ENCODE measurements around the gene MICU1.

DNA sequence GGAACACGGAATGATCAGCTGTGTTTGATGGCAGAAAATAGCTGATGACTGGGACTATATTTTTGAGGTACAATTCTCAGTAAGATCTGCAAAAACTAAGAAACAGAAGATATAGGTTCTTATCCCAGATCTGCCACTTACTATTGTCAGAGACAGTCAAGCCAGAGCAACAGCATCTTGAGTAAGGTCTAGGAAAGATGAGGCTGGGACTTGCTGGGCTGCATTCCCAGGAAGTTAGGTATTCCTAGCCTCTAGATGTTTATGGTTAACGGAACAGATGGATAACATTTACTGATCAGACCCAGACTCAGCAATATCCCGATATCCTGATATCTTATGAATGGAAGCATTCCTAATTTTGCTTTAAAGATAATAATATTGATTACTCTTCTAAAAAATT, 202.5 kb downstream of the MICU1 start:
- TF ChIP-seq POLR2A (IDR thresholded peaks at IDR 0.05): no peak
- TF ChIP-seq, protein P1, sequence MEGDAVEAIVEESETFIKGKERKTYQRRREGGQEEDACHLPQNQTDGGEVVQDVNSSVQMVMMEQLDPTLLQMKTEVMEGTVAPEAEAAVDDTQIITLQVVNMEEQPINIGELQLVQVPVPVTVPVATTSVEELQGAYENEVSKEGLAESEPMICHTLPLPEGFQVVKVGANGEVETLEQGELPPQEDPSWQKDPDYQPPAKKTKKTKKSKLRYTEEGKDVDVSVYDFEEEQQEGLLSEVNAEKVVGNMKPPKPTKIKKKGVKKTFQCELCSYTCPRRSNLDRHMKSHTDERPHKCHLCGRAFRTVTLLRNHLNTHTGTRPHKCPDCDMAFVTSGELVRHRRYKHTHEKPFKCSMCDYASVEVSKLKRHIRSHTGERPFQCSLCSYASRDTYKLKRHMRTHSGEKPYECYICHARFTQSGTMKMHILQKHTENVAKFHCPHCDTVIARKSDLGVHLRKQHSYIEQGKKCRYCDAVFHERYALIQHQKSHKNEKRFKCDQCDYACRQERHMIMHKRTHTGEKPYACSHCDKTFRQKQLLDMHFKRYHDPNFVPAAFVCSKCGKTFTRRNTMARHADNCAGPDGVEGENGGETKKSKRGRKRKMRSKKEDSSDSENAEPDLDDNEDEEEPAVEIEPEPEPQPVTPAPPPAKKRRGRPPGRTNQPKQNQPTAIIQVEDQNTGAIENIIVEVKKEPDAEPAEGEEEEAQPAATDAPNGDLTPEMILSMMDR (IDR thresholded peaks at IDR 0.05): no peak

Measured in ovary (tissue), 3 donors.